Epithelial cell of esophagus (primary cell): Measurements from ENCODE around the gene MOG.

Experiments used
- DNase-seq: peaks from one replicate; pipeline ENCODE4 v3.0.0; 2010; ENCODE audit warnings: low read depth
- H3K4me3 ChIP-seq: 2 replicates; pipeline ENCODE4 v1.5.1; 2011; ENCODE audit warnings: mild to moderate bottlenecking, low read length, control low read depth
- TF ChIP-seq, protein P1 (sequence below): IDR thresholded peaks from 2 replicates; pipeline ENCODE4 v1.5.1; 2011; ENCODE audit warnings: low read depth, mild to moderate bottlenecking, low read length, control low read depth, inconsistent platforms; ENCODE audit not compliant: insufficient read depth; ENCODE audit errors: missing control alignments

Gene MOG

GRCh38 chr6:29696147-29697125, 39.5 kb downstream of the MOG start:
- no peak overlapping the region for H3K4me3 ChIP-seq
- TF ChIP-seq, protein P1, sequence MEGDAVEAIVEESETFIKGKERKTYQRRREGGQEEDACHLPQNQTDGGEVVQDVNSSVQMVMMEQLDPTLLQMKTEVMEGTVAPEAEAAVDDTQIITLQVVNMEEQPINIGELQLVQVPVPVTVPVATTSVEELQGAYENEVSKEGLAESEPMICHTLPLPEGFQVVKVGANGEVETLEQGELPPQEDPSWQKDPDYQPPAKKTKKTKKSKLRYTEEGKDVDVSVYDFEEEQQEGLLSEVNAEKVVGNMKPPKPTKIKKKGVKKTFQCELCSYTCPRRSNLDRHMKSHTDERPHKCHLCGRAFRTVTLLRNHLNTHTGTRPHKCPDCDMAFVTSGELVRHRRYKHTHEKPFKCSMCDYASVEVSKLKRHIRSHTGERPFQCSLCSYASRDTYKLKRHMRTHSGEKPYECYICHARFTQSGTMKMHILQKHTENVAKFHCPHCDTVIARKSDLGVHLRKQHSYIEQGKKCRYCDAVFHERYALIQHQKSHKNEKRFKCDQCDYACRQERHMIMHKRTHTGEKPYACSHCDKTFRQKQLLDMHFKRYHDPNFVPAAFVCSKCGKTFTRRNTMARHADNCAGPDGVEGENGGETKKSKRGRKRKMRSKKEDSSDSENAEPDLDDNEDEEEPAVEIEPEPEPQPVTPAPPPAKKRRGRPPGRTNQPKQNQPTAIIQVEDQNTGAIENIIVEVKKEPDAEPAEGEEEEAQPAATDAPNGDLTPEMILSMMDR, result peak; percentile 90
- DNase-seq, result peak; percentile 57

- no peak overlapping the region for H3K4me3 ChIP-seq
- peak; percentile 44 for DNase-seq
Observed at GRCh38 chr6:29702519-29703103, 45.7 kb downstream of the MOG start.

GRCh38 chr6:29705389-29706231, 48.7 kb downstream of the MOG start:
- TF ChIP-seq, protein P1, result peak; percentile 73
- DNase-seq, result peak; percentile 70
- H3K4me3 ChIP-seq, result no peak overlapping the region

More at GRCh38 chr6:29702519-29703103, 45.7 kb downstream of the MOG start:
- TF ChIP-seq, protein P1, result peak; percentile 69

- DNase-seq, result no peak
- no peak overlapping the region for H3K4me3 ChIP-seq
- TF ChIP-seq, protein P1, result no peak
Observed at GRCh38 chr6:29708432-29709179, 51.7 kb downstream of the MOG start.

DNA sequence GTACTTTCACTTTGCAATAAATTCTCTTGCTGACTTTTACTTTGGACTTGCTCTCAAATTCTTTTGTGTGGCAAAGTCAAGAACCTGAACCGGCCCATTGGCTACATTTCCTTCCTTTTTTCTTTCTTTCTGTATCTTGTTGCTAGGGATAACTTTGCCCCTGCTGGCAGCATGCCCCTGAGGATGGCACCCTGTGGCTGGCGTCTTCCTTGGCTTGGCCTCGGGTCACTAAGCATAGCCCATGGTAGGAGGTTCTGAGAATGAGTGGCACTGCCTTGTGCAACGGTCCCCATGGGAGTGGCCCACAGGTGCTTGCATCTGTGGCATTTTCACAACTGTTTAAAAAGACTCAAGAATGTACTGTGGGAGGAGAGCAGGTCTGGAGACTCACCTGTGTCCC, 52.3 kb downstream of the MOG start:
- no peak overlapping the region for H3K4me3 ChIP-seq
- DNase-seq, result no peak
- TF ChIP-seq, protein P1, result no peak

- H3K4me3 ChIP-seq, result no peak overlapping the region
- no peak for DNase-seq
- TF ChIP-seq, protein P1, result no peak
Observed at GRCh38 chr6:29710281-29710941, 53.5 kb downstream of the MOG start.
